OCI-LY3 (cell line): ENCODE results near the gene CORO6.

Experiments
- H2AFZ ChIP-seq: fragments of 200-600, 300-600 bp; shearing (Covaris generic); 2 replicates; pipeline ENCODE4 v1.6.0; 2014; ENCODE audit warnings: antibody characterized with exemption, low read depth, low read length
- H3K27ac ChIP-seq: fragments of 200-600, 300-600 bp; sonication (generic); 2 replicates; pipeline ENCODE4 v1.5.1; 2014; ENCODE audit warnings: mild to moderate bottlenecking, low read length, moderate library complexity, mixed read lengths
- H3K27me3 ChIP-seq: fragments of 200-600, 300-600 bp; sonication (generic); 2 replicates; pipeline ENCODE4 v1.6.1; 2014; ENCODE audit warnings: low read depth, low read length, mixed read lengths
- H3K36me3 ChIP-seq: fragments of 200-600, 300-600 bp; sonication (generic); replicated peaks from 2 replicates; pipeline ENCODE3; 2014; ENCODE audit warnings: low read depth, low read length, mixed read lengths
- H3K4me1 ChIP-seq: fragments of 300-600, 200-600 bp; sonication (generic); 2 replicates; pipeline ENCODE4 v1.6.1; 2014; ENCODE audit warnings: low read length, mixed read lengths
- H3K4me2 ChIP-seq: fragments of 200-600, 300-600 bp; sonication (generic); 2 replicates; pipeline ENCODE4 v1.6.1; 2014; ENCODE audit warnings: low read length, mixed read lengths
- H3K4me3 ChIP-seq: fragments of 300-600, 200-600 bp; sonication (generic); 2 replicates; pipeline ENCODE4 v1.5.1; 2014; ENCODE audit warnings: antibody characterized with exemption, mild to moderate bottlenecking, low read length, moderate library complexity
- H3K79me2 ChIP-seq: fragments of 300-600, 200-600 bp; shearing (Covaris generic); 2 replicates; pipeline ENCODE4 v1.6.1; 2014; ENCODE audit warnings: mild to moderate bottlenecking, low read length, mixed read lengths
- H3K9ac ChIP-seq: fragments of 300-600, 200-600 bp; shearing (Covaris generic); 2 replicates; pipeline ENCODE4 v1.6.0; 2014; ENCODE audit warnings: mild to moderate bottlenecking, low read length, moderate library complexity
- H3K9me3 ChIP-seq: fragments of 200-600, 300-600 bp; shearing (Covaris generic); 2 replicates; pipeline ENCODE4 v1.6.1; 2014; ENCODE audit warnings: low read length, mixed read lengths; ENCODE audit not compliant: insufficient read depth
- H4K20me1 ChIP-seq: fragments of 200-600, 300-600 bp; sonication (generic); 2 replicates; pipeline ENCODE4 v1.6.1; 2016; ENCODE audit warnings: low read length, mixed read lengths; ENCODE audit not compliant: insufficient read depth
- EZH2phosphoT487 ChIP-seq: fragments of 200-600 bp; shearing (Covaris generic); IDR thresholded peaks from 2 replicates; pipeline ENCODE4 v1.6.1; 2018; ENCODE audit warnings: antibody characterized with exemption, mixed run types, low read depth
- TF ChIP-seq, protein P1 (sequence below): fragments of 200-600, 300-600 bp; sonication (generic); IDR thresholded peaks from 2 replicates; pipeline ENCODE4 v1.5.1; 2014; ENCODE audit warnings: antibody characterized with exemption, low read length, low read depth

CORO6 gene

DNA sequence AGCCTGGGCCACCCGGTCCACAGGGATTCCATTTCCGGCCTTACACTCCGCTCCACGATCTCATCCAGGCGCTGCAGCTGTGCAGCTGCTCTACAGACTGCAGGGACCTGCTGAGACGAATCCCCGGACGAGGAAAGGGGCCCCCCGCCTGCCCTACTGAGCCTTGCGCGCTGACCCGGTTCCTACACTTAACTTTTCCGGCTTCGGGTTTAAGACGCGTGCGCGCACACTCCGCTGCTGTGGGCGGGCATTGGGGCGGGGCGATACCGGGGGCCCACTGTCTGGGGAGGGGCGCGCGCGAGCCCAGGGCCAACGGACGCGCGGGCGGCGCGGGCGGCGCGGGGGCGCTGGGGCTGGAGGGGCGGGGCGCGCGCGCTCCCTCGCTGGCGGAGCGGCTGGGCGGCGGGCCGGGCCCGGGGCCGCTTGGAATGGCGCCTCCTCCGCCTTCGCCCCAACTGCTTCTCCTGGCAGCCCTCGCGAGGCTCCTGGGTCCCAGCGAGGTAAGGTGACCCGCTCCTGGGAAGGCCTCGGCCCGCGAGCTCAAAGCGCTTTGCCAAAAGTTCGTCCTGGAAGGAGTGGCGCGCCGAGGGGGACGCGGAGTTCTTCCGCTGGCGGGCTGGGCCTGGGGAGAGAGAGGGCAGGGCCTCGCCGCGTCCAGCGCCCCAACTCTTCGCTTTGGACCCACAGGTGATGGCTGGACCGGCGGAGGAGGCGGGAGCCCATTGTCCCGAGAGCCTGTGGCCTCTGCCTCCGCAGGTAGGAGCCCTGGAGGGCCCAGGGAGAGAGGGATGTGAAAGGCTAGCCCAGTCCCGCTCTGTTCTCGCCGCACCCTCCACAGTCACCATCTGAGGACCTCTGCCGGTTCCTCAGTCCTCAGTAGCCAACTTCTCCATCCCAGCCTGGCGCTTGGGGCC, 54.1 kb downstream of the CORO6 start, which contains the start of gene TP53I13:
Gene TP53I13 (plus strand): TSS at position 371 of the 914 bp plus-strand sequence. CDS start 58 bp downstream, at position 429.
- TF ChIP-seq EZH2phosphoT487, result no peak
- TF ChIP-seq, protein P1, sequence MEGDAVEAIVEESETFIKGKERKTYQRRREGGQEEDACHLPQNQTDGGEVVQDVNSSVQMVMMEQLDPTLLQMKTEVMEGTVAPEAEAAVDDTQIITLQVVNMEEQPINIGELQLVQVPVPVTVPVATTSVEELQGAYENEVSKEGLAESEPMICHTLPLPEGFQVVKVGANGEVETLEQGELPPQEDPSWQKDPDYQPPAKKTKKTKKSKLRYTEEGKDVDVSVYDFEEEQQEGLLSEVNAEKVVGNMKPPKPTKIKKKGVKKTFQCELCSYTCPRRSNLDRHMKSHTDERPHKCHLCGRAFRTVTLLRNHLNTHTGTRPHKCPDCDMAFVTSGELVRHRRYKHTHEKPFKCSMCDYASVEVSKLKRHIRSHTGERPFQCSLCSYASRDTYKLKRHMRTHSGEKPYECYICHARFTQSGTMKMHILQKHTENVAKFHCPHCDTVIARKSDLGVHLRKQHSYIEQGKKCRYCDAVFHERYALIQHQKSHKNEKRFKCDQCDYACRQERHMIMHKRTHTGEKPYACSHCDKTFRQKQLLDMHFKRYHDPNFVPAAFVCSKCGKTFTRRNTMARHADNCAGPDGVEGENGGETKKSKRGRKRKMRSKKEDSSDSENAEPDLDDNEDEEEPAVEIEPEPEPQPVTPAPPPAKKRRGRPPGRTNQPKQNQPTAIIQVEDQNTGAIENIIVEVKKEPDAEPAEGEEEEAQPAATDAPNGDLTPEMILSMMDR, result no peak
- no peaks in the 10 kb centered on the region for H4K20me1 ChIP-seq
- no peaks in the 10 kb centered on the region for H3K9me3 ChIP-seq
- H3K27ac ChIP-seq, result peak within 1 kb of the TSS; percentile 82
- peaks cover 26% of the 10 kb centered on the region for H3K79me2 ChIP-seq
- peak within 1 kb of the TSS; percentile 85 for H3K9ac ChIP-seq
- H3K27me3 ChIP-seq, result no peaks in the 10 kb centered on the region
- H2AFZ ChIP-seq, result peak within 1 kb of the TSS; percentile 73; the same call in 1 of the 2 replicates
- H3K4me1 ChIP-seq, result peaks cover 19% of the 10 kb centered on the region
- H3K36me3 ChIP-seq, result no peaks in the 10 kb centered on the region
- H3K4me3 ChIP-seq, result peak within 1 kb of the TSS; percentile 96
- peak within 1 kb of the TSS; percentile 98 for H3K4me2 ChIP-seq

- Histone ChIP-seq H3K27me3 (no peaks in the 10 kb centered on the region), H3K9me3 (no peaks in the 10 kb centered on the region), H3K79me2 (peaks cover 26% of the 10 kb centered on the region), H3K27ac (peak overlapping the region; percentile 82), H3K9ac (peak overlapping the region; percentile 75), H3K4me3 (peak overlapping the region; percentile 80), H3K4me2 (peak overlapping the region; percentile 98), H3K4me1 (peaks cover 14% of the 10 kb centered on the region), H3K36me3 (no peaks in the 10 kb centered on the region), H4K20me1 (no peaks in the 10 kb centered on the region), H2AFZ (peak overlapping the region; percentile 4; the same call in 1 of the 2 replicates)
- no peak for TF ChIP-seq EZH2phosphoT487
- TF ChIP-seq, protein P1, result peak; percentile 50
Measured at GRCh38 chr17:29567554-29568330, 55.0 kb downstream of the CORO6 start.

- Histone ChIP-seq H3K36me3 (peaks cover 5% of the 10 kb centered on the region), H3K9ac (peak overlapping the region; percentile 75), H2AFZ (no peak overlapping the region; the same call in 1 of the 2 replicates), H3K27me3 (no peaks in the 10 kb centered on the region), H3K9me3 (no peaks in the 10 kb centered on the region), H4K20me1 (no peaks in the 10 kb centered on the region), H3K79me2 (peaks cover 26% of the 10 kb centered on the region), H3K4me1 (peaks cover 11% of the 10 kb centered on the region), H3K4me3 (peak overlapping the region; percentile 80), H3K4me2 (peak overlapping the region; percentile 98), H3K27ac (peak overlapping the region; percentile 82)
- TF ChIP-seq EZH2phosphoT487, result no peak
- TF ChIP-seq, protein P1, result no peak
Measured at GRCh38 chr17:29567304-29567553, 55.5 kb downstream of the CORO6 start.
